Measurements from ENCODE around the gene ZNF175.
A peak's percentile ranks its signal among the peaks of the same experiment; 100 is the strongest.

Gene ZNF175

DNA sequence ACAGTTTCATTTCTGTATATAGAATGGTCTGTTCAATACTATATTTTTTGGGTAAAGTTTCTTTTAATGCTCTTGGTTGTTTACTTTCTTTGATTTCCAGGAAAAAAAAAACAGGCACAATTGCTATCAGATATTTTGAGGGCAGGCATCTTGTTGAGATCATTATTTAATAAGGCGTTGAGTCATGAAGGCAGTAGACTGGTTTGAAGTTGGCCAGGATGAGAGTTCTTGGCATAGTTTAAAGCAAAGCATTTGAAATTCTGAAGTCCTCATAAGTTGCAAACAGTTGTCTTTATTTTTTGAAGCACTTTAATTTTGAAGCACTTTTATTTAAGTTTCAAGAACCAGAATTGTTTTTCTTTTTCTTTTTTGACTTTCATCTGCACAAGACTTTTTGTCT is 2.6 kb upstream of the ZNF175 start:
- Histone ChIP-seq H3K27me3 (ENCODE audit: insufficient read depth, low read length) (peaks cover 51% of the 10 kb centered on the region), H3K4me1 (ENCODE audit: insufficient read depth, low read length) (no peaks in the 10 kb centered on the region), H3K4me3 (ENCODE audit: low read length) (no peak overlapping the region)

DNA sequence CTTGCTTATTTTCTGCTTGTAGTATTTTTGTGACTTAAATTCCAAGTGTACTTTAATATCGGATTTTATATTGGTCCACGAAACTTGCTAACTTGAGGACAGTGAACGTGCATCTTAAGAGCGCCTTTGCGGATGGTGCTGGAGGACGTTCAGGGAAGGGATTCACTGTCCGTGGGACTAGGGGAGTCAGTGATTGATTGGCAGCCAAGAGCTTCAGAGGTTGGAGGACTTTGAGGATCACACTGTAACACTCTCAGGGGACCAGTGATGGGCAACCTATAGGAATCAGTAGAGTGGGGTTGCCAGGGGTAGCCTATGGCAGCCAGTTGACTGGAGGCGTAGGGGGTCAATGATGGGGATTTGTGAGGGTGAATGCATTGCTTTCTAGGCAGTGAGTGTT is 516 bp downstream of the ZNF175 start:
- Histone ChIP-seq H3K9ac (ENCODE audit: low read depth, low read length) (peak overlapping the region; percentile 58), H3K27ac (ENCODE audit: low read depth, low read length) (no peak overlapping the region), H3K4me1 (ENCODE audit: insufficient read depth, low read length) (no peaks in the 10 kb centered on the region), H3K36me3 (ENCODE audit: insufficient read depth, low read length) (peaks cover 27% of the 10 kb centered on the region), H3K4me3 (ENCODE audit: low read length) (peak overlapping the region; percentile 75), H3K27me3 (ENCODE audit: insufficient read depth, low read length) (peaks cover 29% of the 10 kb centered on the region), H3K9me3 (ENCODE audit: insufficient read depth, low read depth, low read length) (no peaks in the 10 kb centered on the region)
- WGBS = 14% methylated on average over 8 of the region's 8 CpGs

More for the DNA sequence above, 2.6 kb upstream of the ZNF175 start:
- H3K9ac ChIP-seq (ENCODE audit: low read depth, low read length) = no peak overlapping the region
- H3K9me3 ChIP-seq (ENCODE audit: insufficient read depth, low read depth, low read length) = no peaks in the 10 kb centered on the region
- no peak overlapping the region for H3K27ac ChIP-seq (ENCODE audit: low read depth, low read length)
- WGBS = 84% methylated on average over 1 of the region's 1 CpG
- peaks cover 6% of the 10 kb centered on the region for H3K36me3 ChIP-seq (ENCODE audit: insufficient read depth, low read length)

DNA sequence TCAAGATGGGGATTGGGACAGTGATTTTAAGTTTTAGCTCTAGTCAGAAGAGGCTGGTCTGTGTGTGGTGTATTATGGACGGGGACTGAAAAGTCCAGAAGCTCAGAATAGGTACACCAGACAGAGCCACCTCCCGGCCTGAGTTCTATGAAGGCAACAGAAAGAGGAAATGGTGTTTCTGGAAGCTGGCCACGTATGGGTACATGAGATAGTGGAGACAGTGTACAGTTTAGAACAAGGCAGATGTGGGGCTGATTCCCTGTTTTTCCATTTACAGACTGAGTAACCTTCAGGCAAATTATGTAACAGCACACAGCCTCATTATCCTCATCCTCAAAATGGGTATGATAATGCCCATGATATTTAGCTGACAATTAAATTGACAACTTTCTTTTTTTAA is 1.3 kb downstream of the ZNF175 start:
- Histone ChIP-seq H3K9ac (ENCODE audit: low read depth, low read length) (no peak overlapping the region), H3K27ac (ENCODE audit: low read depth, low read length) (no peak overlapping the region), H3K9me3 (ENCODE audit: insufficient read depth, low read depth, low read length) (no peaks in the 10 kb centered on the region), H3K27me3 (ENCODE audit: insufficient read depth, low read length) (peaks cover 21% of the 10 kb centered on the region), H3K4me1 (ENCODE audit: insufficient read depth, low read length) (no peaks in the 10 kb centered on the region), H3K36me3 (ENCODE audit: insufficient read depth, low read length) (peaks cover 29% of the 10 kb centered on the region), H3K4me3 (ENCODE audit: low read length) (peak overlapping the region; percentile 75; the same call in 1 of the 2 replicates)
- WGBS = 82% methylated on average over 3 of the region's 3 CpGs

DNA sequence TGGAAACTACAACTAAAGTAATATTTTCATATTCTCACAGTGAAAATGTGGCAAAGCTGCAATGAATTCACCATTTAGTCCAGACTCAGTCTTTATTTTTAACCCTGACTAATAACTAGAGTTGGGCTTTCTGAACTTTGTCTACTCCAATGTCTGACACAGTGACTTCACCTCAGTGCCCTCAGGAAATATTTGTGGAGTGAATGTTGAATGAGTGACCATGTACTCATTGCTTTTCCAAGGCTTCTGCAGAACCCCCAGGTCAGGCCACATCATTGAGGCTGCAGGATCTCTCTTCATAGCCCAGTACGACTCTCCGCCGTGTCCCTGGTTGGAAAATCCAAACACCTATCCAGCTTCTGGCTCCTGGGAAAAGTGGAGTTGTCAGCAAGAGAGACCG is 1.8 kb downstream of the ZNF175 start:
- H3K9me3 ChIP-seq (ENCODE audit: insufficient read depth, low read depth, low read length) = no peaks in the 10 kb centered on the region
- no peak overlapping the region for H3K27ac ChIP-seq (ENCODE audit: low read depth, low read length)
- 85% methylated on average over 4 of the region's 4 CpGs for WGBS
- H3K9ac ChIP-seq (ENCODE audit: low read depth, low read length) = no peak overlapping the region
- H3K27me3 ChIP-seq (ENCODE audit: insufficient read depth, low read length) = peaks cover 16% of the 10 kb centered on the region
- H3K4me1 ChIP-seq (ENCODE audit: insufficient read depth, low read length) = no peaks in the 10 kb centered on the region
- peaks cover 29% of the 10 kb centered on the region for H3K36me3 ChIP-seq (ENCODE audit: insufficient read depth, low read length)
- no peak overlapping the region for H3K4me3 ChIP-seq (ENCODE audit: low read length)

DNA sequence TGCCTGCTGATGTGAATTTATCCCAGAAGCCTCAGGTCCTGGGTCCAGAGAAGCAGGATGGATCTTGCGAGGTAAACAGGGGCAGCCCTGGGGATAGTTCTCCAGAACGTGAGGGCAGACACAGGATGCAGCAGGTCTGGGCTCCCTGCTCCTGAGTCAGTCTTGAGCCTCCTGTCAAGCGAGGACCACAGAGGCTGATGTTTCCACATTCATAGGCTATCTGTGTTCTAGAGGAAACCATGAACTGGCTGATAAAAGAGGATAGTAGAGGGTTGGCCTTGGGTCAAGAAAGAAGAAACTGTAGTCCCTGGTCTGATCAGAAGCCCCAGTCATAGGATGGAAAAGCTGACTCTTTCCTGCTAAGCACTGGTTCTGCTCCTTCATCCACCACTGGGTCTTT is 2.2 kb downstream of the ZNF175 start:
- peaks cover 30% of the 10 kb centered on the region for H3K36me3 ChIP-seq (ENCODE audit: insufficient read depth, low read length)
- no peaks in the 10 kb centered on the region for H3K4me1 ChIP-seq (ENCODE audit: insufficient read depth, low read length)
- WGBS = 97% methylated on average over 3 of the region's 3 CpGs
- peaks cover 13% of the 10 kb centered on the region; the same call in 1 of the 2 replicates for H3K27me3 ChIP-seq (ENCODE audit: insufficient read depth, low read length)
- H3K27ac ChIP-seq (ENCODE audit: low read depth, low read length) = no peak overlapping the region
- H3K9me3 ChIP-seq (ENCODE audit: insufficient read depth, low read depth, low read length) = no peaks in the 10 kb centered on the region
- no peak overlapping the region for H3K9ac ChIP-seq (ENCODE audit: low read depth, low read length)
- no peak overlapping the region for H3K4me3 ChIP-seq (ENCODE audit: low read length)

DNA sequence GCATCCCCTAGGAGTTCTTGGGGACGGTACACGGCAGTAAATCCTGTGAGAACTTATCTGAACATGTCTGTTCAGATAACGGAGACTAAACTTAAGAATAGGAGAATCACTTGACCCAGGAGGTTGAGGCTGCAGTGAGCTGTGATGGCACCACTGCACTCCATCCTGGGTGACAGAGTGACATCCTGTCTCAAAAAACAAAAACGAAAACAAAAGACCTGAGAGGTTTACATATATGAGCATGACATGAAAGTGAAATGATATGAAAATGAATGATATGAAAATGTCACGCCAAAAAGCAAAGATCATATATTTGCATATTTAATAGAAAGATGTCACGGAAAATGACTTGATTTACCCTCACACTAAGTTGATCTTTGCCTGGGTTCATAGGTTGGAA is 5.8 kb downstream of the ZNF175 start:
- H3K4me1 ChIP-seq (ENCODE audit: insufficient read depth, low read length) = no peaks in the 10 kb centered on the region
- no peaks in the 10 kb centered on the region for H3K27me3 ChIP-seq (ENCODE audit: insufficient read depth, low read length)
- no peaks in the 10 kb centered on the region for H3K9me3 ChIP-seq (ENCODE audit: insufficient read depth, low read depth, low read length)
- no peak overlapping the region for H3K9ac ChIP-seq (ENCODE audit: low read depth, low read length)
- peaks cover 45% of the 10 kb centered on the region for H3K36me3 ChIP-seq (ENCODE audit: insufficient read depth, low read length)
- H3K27ac ChIP-seq (ENCODE audit: low read depth, low read length) = no peak overlapping the region
- H3K4me3 ChIP-seq (ENCODE audit: low read length) = no peak overlapping the region
- WGBS = 96% methylated on average over 4 of the region's 6 CpGs

DNA sequence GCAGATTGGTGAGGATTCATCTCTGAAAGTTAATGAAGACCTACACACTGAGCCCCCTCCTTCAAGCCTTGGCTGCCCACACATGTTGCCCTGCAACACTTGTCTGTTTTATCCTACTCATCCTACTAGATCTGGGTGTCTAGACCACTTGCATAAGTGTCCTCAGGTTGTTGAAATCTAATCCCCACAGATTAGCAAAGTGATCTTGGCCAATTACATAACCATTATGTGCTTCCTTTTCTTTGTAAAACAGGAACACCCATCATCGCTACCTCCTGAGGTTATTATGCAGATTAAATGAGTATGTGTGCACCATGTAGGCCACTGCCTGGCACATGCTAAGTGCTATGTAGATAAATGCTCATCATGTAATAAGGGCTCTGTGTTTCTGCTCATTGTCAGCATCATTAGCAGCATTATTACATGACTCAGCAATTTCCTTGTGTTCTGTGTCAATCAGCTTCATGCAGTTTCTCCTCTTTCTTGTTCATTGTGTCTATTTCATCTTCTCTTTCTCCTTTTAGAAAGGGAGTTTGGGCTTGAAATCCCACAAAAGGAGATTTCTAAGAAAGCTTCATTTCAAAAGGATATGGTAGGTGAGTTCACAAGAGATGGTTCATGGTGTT is 15.1 kb downstream of the ZNF175 start:
- Histone ChIP-seq H3K4me1 (ENCODE audit: insufficient read depth, low read length) (no peaks in the 10 kb centered on the region), H3K36me3 (ENCODE audit: insufficient read depth, low read length) (peaks cover 65% of the 10 kb centered on the region), H3K27me3 (ENCODE audit: insufficient read depth, low read length) (no peaks in the 10 kb centered on the region), H3K27ac (ENCODE audit: low read depth, low read length) (no peak overlapping the region), H3K9ac (ENCODE audit: low read depth, low read length) (no peak overlapping the region), H3K4me3 (ENCODE audit: low read length) (no peak overlapping the region), H3K9me3 (ENCODE audit: insufficient read depth, low read depth, low read length) (peaks cover 28% of the 10 kb centered on the region)
- 100% methylated on average over 1 of the region's 1 CpG for WGBS

DNA sequence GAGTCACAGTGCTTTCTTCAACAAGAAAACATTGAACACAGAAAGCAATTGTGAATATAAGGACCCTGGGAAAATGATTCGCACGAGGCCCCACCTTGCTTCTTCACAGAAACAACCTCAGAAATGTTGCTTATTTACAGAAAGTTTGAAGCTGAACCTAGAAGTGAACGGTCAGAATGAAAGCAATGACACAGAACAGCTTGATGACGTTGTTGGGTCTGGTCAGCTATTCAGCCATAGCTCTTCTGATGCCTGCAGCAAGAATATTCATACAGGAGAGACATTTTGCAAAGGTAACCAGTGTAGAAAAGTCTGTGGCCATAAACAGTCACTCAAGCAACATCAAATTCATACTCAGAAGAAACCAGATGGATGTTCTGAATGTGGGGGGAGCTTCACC is 15.7 kb downstream of the ZNF175 start:
- Histone ChIP-seq H3K4me3 (ENCODE audit: low read length) (no peak overlapping the region), H3K27me3 (ENCODE audit: insufficient read depth, low read length) (no peaks in the 10 kb centered on the region), H3K4me1 (ENCODE audit: insufficient read depth, low read length) (no peaks in the 10 kb centered on the region), H3K9me3 (ENCODE audit: insufficient read depth, low read depth, low read length) (peaks cover 28% of the 10 kb centered on the region), H3K36me3 (ENCODE audit: insufficient read depth, low read length) (peaks cover 59% of the 10 kb centered on the region), H3K27ac (ENCODE audit: low read depth, low read length) (no peak overlapping the region), H3K9ac (ENCODE audit: low read depth, low read length) (no peak overlapping the region)
- WGBS = 92% methylated on average over 4 of the region's 4 CpGs

DNA sequence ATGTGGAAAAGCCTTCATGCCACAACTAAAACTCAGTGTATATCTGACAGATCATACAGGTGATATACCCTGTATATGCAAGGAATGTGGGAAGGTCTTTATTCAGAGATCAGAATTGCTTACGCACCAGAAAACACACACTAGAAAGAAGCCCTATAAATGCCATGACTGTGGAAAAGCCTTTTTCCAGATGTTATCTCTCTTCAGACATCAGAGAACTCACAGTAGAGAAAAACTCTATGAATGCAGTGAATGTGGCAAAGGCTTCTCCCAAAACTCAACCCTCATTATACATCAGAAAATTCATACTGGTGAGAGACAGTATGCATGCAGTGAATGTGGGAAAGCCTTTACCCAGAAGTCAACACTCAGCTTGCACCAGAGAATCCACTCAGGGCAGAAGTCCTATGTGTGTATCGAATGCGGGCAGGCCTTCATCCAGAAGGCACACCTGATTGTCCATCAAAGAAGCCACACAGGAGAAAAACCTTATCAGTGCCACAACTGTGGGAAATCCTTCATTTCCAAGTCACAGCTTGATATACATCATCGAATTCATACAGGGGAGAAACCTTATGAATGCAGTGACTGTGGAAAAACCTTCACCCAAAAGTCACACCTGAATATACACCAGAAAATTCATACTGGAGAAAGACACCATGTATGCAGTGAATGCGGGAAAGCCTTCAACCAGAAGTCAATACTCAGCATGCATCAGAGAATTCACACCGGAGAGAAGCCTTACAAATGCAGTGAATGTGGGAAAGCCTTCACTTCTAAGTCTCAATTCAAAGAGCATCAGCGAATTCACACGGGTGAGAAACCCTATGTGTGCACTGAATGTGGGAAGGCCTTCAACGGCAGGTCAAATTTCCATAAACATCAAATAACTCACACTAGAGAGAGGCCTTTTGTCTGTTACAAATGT is 16.4 kb downstream of the ZNF175 start:
- 94% methylated on average over 8 of the region's 9 CpGs for WGBS
- H3K9ac ChIP-seq (ENCODE audit: low read depth, low read length) = no peak overlapping the region
- no peak overlapping the region for H3K27ac ChIP-seq (ENCODE audit: low read depth, low read length)
- H3K9me3 ChIP-seq (ENCODE audit: insufficient read depth, low read depth, low read length) = peaks cover 28% of the 10 kb centered on the region
- H3K36me3 ChIP-seq (ENCODE audit: insufficient read depth, low read length) = peaks cover 55% of the 10 kb centered on the region
- no peaks in the 10 kb centered on the region for H3K27me3 ChIP-seq (ENCODE audit: insufficient read depth, low read length)
- H3K4me1 ChIP-seq (ENCODE audit: insufficient read depth, low read length) = no peaks in the 10 kb centered on the region
- H3K4me3 ChIP-seq (ENCODE audit: low read length) = no peak overlapping the region

DNA sequence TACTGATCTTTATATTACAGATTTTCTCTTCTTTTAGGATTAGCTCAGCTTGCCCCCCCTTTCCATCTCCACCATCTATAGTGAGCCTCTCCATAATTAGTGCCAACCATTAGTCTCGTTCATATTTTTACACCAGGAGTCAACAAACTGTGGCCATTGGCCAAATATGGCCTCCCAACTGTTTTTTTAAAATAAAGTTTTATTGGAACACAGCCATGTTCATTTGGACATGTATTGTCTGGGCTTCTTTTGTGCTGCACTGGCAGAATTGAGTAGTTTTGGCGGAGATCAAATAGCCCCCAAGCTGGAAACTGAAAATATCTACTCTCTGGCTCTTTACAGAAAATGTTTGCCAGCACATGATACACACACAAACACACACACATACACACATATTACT is 18.4 kb downstream of the ZNF175 start:
- H3K9ac ChIP-seq (ENCODE audit: low read depth, low read length) = no peak overlapping the region
- peaks cover 28% of the 10 kb centered on the region for H3K9me3 ChIP-seq (ENCODE audit: insufficient read depth, low read depth, low read length)
- no peaks in the 10 kb centered on the region for H3K27me3 ChIP-seq (ENCODE audit: insufficient read depth, low read length)
- no peak overlapping the region for H3K27ac ChIP-seq (ENCODE audit: low read depth, low read length)
- H3K4me3 ChIP-seq (ENCODE audit: low read length) = no peak overlapping the region
- 0 out of 2 replicates have a peak, but pooled peaks cover 4% of the 10 kb centered on the region for H3K4me1 ChIP-seq (ENCODE audit: insufficient read depth, low read length)
- H3K36me3 ChIP-seq (ENCODE audit: insufficient read depth, low read length) = peaks cover 39% of the 10 kb centered on the region
- WGBS = 97% methylated on average over 2 of the region's 2 CpGs

DNA sequence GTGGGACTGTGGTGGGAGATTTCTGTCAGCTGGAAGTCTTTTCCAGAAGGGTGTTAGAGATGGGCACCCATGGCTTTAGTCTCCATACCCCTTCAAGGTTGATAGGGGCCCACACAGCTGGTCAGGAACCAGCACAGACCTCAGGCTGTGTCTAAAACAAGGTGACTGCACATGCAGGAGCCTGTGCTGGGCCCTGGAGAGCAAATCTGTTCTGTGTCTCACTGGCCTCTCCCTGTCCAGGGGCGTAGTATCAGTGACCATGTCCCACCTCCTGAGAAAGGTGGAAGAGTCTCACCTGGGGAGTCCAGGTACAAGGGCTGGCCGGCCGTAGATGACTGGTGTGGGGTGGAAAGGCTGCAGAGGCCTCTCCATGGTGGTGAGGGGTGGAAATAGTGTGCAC is 19.4 kb downstream of the ZNF175 start:
- WGBS = 86% methylated on average over 3 of the region's 3 CpGs
- Histone ChIP-seq H3K27me3 (ENCODE audit: insufficient read depth, low read length) (no peaks in the 10 kb centered on the region), H3K4me3 (ENCODE audit: low read length) (no peak overlapping the region)

More for the DNA sequence above, 19.4 kb downstream of the ZNF175 start:
- Histone ChIP-seq H3K27ac (ENCODE audit: low read depth, low read length) (no peak overlapping the region), H3K4me1 (ENCODE audit: insufficient read depth, low read length) (0 out of 2 replicates have a peak, but pooled peaks cover 4% of the 10 kb centered on the region), H3K9me3 (ENCODE audit: insufficient read depth, low read depth, low read length) (peaks cover 28% of the 10 kb centered on the region), H3K36me3 (ENCODE audit: insufficient read depth, low read length) (peaks cover 31% of the 10 kb centered on the region), H3K9ac (ENCODE audit: low read depth, low read length) (no peak overlapping the region)
